Endothelial cell of umbilical vein (primary cell): Measurements from ENCODE around the gene FRMD4A. TPM values are rescaled to one million over a fixed set of nuclear protein-coding genes. Genes with fewer than 3 reads are reported as not detected.

Experiments used
- BruUV-seq: library from RNA; stranded (reverse); fragments of 400-500 nt; replicated peaks from 2 replicates; lab custom pipeline; 2021; lab: Mats Ljungman, UMichigan
- CTCF ChIA-PET: fragments of 300-600, 350-600 bp; sonication (Branson Sonifier 250); formaldehyde crosslinking; loops from one replicate; lab custom pipeline; 2021; ENCODE audit warnings: antibody characterized with exemption, inconsistent platforms; lab: Charles Lee
- POLR2A ChIA-PET: fragments of 300-600, 350-600 bp; sonication (Branson Sonifier 250); formaldehyde crosslinking; loops from one replicate; lab custom pipeline; 2021; ENCODE audit warnings: antibody characterized with exemption, inconsistent platforms; lab: Charles Lee
- DNase-seq: peaks from one replicate; pipeline ENCODE4 v3.0.0-alpha.2; 2011; ENCODE audit warnings: low read depth, low spot score
- FAIRE-seq: peaks from 2 replicates; lab custom pipeline; 2011; peaks lifted over from hg19 to GRCh38; lab: Jason Lieb, UNC
- H2AFZ ChIP-seq: 2 replicates; pipeline ENCODE4 v1.6.0; 2012; ENCODE audit warnings: low read depth, low read length, control low read depth, inconsistent platforms
- H3K27ac ChIP-seq: 2 replicates; pipeline ENCODE4 v1.5.1; 2011; ENCODE audit warnings: low read depth, mild to moderate bottlenecking, control low read depth, low read length, moderate library complexity; ENCODE audit not compliant: insufficient read depth
- H3K27me3 ChIP-seq, 2 experiments: 2 replicates each; pipeline versions ENCODE4 v1.6.0 to v1.6.1; 2011; ENCODE audit warnings: low read length in 2 of 2, mixed read lengths in 1 of 2; ENCODE audit not compliant: control insufficient read depth in 2 of 2, insufficient read depth in 2 of 2
- H3K36me3 ChIP-seq, 2 experiments: 2 replicates in 1 of 2; 3 replicates in 1 of 2; pipeline ENCODE4 v1.5.1; 2011; ENCODE audit warnings: low read length in 2 of 2, mild to moderate bottlenecking in 1 of 2, moderate library complexity in 1 of 2; ENCODE audit not compliant: control insufficient read depth in 2 of 2, insufficient read depth in 2 of 2; ENCODE audit errors: extremely low read depth in 1 of 2
- H3K4me1 ChIP-seq: 3 replicates; pipeline ENCODE4 v1.5.1; 2011; ENCODE audit warnings: mild to moderate bottlenecking, low read length; ENCODE audit not compliant: control insufficient read depth, insufficient read depth; ENCODE audit errors: extremely low read depth
- H3K4me2 ChIP-seq: 2 replicates; pipeline ENCODE4 v1.6.1; 2011; ENCODE audit warnings: low read length, control low read depth, mixed read lengths; ENCODE audit not compliant: insufficient read depth
- H3K4me3 ChIP-seq, 3 experiments: fragments of 200-600 bp in 1 of 3; sonication (generic), shearing (Covaris generic) in 1 of 3; replicated peaks in 1 of 3; 2 replicates each; pipeline ENCODE4 v1.5.1; 2011 to 2016; ENCODE audit warnings: control low read depth in 3 of 3, low read length in 3 of 3, mild to moderate bottlenecking in 2 of 3, inconsistent platforms in 1 of 3, low read depth in 1 of 3, moderate library complexity in 1 of 3; ENCODE audit not compliant: insufficient read depth in 1 of 3
- H3K79me2 ChIP-seq: 2 replicates; pipeline ENCODE4 v1.6.0; 2012; ENCODE audit warnings: low read length, inconsistent platforms; ENCODE audit not compliant: control insufficient read depth, insufficient read depth
- H3K9ac ChIP-seq: replicated peaks from 2 replicates; pipeline ENCODE3; 2011; ENCODE audit warnings: low read length, control low read depth; ENCODE audit not compliant: insufficient read depth; ENCODE audit errors: extremely low read depth
- H3K9me1 ChIP-seq: replicated peaks from 3 replicates; pipeline ENCODE4 v1.6.0; 2011; ENCODE audit warnings: mild to moderate bottlenecking, low read length; ENCODE audit not compliant: control insufficient read depth, insufficient read depth; ENCODE audit errors: extremely low read depth
- H3K9me3 ChIP-seq: replicated peaks from 2 replicates; pipeline ENCODE4 v1.5.1; 2012; ENCODE audit warnings: low read length, inconsistent platforms; ENCODE audit not compliant: control insufficient read depth, insufficient read depth
- H4K20me1 ChIP-seq: replicated peaks from 2 replicates; pipeline ENCODE3; 2011; ENCODE audit warnings: mild to moderate bottlenecking, low read length; ENCODE audit not compliant: control insufficient read depth, insufficient read depth; ENCODE audit errors: extremely low read depth
- EZH2 ChIP-seq: IDR thresholded peaks from 2 replicates; pipeline ENCODE4 v1.6.1; 2012; ENCODE audit warnings: borderline replicate concordance, low read depth, mild to moderate bottlenecking, moderate library complexity, low read length, inconsistent platforms; ENCODE audit not compliant: severe bottlenecking
- FOS ChIP-seq: IDR thresholded peaks from 2 replicates; pipeline ENCODE4 v1.6.1; 2011; ENCODE audit warnings: mild to moderate bottlenecking, low read length, moderate library complexity, borderline replicate concordance; ENCODE audit not compliant: insufficient read depth
- GATA2 ChIP-seq: IDR thresholded peaks from 2 replicates; pipeline ENCODE4 v1.7.0; 2011; ENCODE audit warnings: low read depth, mild to moderate bottlenecking, moderate library complexity, mixed read lengths, low read length; ENCODE audit not compliant: insufficient read length, insufficient read depth
- JUN ChIP-seq: IDR thresholded peaks from 2 replicates; pipeline ENCODE4 v1.6.1; 2011; ENCODE audit warnings: borderline replicate concordance, low read depth; ENCODE audit not compliant: insufficient read length, insufficient read depth
- MYC ChIP-seq: IDR thresholded peaks from one replicate; pipeline ENCODE4 v1.6.1; 2011; ENCODE audit warnings: mild to moderate bottlenecking, low read depth, low read length
- POLR2A ChIP-seq: IDR thresholded peaks from 2 replicates; pipeline ENCODE4 v1.6.1; 2012; ENCODE audit warnings: low read depth, mild to moderate bottlenecking, control low read depth, low read length
- POLR2AphosphoS5 ChIP-seq: IDR thresholded peaks from 2 replicates; pipeline ENCODE4 v1.6.1; 2012; ENCODE audit warnings: low read depth, mild to moderate bottlenecking, control low read depth, low read length, moderate library complexity; ENCODE audit not compliant: insufficient read depth
- dilution Hi-C: fragments of 300-500 bp; cut with MboI; formaldehyde crosslinking; loops from one replicate; pipeline ENCODE4 v1.15.0; 2019; ENCODE audit warnings: low sequenced_read_pairs; ENCODE audit not compliant: extremely low pct_ligation_motif_present
- intact Hi-C: fragments of 100-400 bp; cut with micrococcal nuclease; formaldehyde crosslinking; loops from one replicate; pipeline ENCODE4 v1.10.0; 2022
- polyA plus RNA-seq, 4 experiments: library from polyadenylated mRNA; depleted of rRNA in 3 of 4; stranded (reverse) in 3 of 4; unstranded in 1 of 4; fragments of >200 nt; gene quantifications; 2 replicates each; pipeline versions ENCODE4 v1.2.1 to v1.2.3, GENCODE V29; 2011 to 2012; ENCODE audit warnings: missing spikeins in 1 of 4
- total RNA-seq: library from RNA; stranded (reverse); gene quantifications from 2 replicates; pipeline ENCODE4 v1.2.3, GENCODE V29; 2021
- TF ChIP-seq, protein P1 (sequence below), 2 donors: IDR thresholded peaks; 1 replicate in 1 of 2; 2 replicates in 1 of 2; pipeline ENCODE4 v1.5.1; 2011; ENCODE audit warnings: low read length in 2 of 2, mild to moderate bottlenecking in 2 of 2, moderate library complexity in 2 of 2, control low read depth in 1 of 2, inconsistent platforms in 1 of 2, low read depth in 1 of 2; ENCODE audit not compliant: insufficient read depth in 1 of 2; ENCODE audit errors: extremely low read depth in 1 of 2
- TF ChIP-seq, protein P2 (sequence below): IDR thresholded peaks from 2 replicates; pipeline ENCODE4 v1.6.1; 2011; ENCODE audit not compliant: insufficient read depth, insufficient read length

FRMD4A gene
- total and polyA plus RNA-seq, 2 donors (not counting 3 experiments of a cell fraction or from before 2014, with no cell fraction given): 123 to 148 TPM

GRCh38 chr10:14311206-14311957 lies 19.3 kb downstream of the FRMD4A start:
- TF ChIP-seq, protein P1, sequence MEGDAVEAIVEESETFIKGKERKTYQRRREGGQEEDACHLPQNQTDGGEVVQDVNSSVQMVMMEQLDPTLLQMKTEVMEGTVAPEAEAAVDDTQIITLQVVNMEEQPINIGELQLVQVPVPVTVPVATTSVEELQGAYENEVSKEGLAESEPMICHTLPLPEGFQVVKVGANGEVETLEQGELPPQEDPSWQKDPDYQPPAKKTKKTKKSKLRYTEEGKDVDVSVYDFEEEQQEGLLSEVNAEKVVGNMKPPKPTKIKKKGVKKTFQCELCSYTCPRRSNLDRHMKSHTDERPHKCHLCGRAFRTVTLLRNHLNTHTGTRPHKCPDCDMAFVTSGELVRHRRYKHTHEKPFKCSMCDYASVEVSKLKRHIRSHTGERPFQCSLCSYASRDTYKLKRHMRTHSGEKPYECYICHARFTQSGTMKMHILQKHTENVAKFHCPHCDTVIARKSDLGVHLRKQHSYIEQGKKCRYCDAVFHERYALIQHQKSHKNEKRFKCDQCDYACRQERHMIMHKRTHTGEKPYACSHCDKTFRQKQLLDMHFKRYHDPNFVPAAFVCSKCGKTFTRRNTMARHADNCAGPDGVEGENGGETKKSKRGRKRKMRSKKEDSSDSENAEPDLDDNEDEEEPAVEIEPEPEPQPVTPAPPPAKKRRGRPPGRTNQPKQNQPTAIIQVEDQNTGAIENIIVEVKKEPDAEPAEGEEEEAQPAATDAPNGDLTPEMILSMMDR (IDR thresholded peaks at IDR 0.05; ENCODE audit: extremely low read depth in 1 of 2, insufficient read depth in 1 of 2, low read depth in 1 of 2, low read length in 2 of 2): no peak
- TF ChIP-seq MYC (no peak), POLR2AphosphoS5 (no peak), GATA2 (no peak), POLR2A (no peak), EZH2 (no peak), JUN (no peak), FOS (no peak)
- TF ChIP-seq, protein P2, sequence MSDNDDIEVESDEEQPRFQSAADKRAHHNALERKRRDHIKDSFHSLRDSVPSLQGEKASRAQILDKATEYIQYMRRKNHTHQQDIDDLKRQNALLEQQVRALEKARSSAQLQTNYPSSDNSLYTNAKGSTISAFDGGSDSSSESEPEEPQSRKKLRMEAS: no peak
- dilution Hi-C loops: no loop called here
- no peak overlapping the region for H3K4me2 ChIP-seq
- peaks cover 14 to 39% of the 10 kb centered on the region in 2 experiments for H3K27me3 ChIP-seq
- ChIA-PET POLR2A (no interaction called here), CTCF (interaction anchor here (1.3 kb wide), 1 partner anchor 12 kb away, joined by 4 read pairs; no protein-coding TSS in a partner anchor)
- FAIRE-seq: no peak
- no peaks in the 10 kb centered on the region for H4K20me1 ChIP-seq
- no peak overlapping the region for H2AFZ ChIP-seq
- H3K27ac ChIP-seq: no peak overlapping the region
- H3K36me3 ChIP-seq: no peaks in the 10 kb centered on the region
- no TSS peak for BruUV-seq
- H3K9me1 ChIP-seq: no peaks in the 10 kb centered on the region
- no peak overlapping the region for H3K9ac ChIP-seq
- H3K4me3 ChIP-seq: no peak overlapping the region
- no peaks in the 10 kb centered on the region for H3K79me2 ChIP-seq
- DNase-seq: no peak
- no peaks in the 10 kb centered on the region for H3K9me3 ChIP-seq
- no peaks in the 10 kb centered on the region for H3K4me1 ChIP-seq
- intact Hi-C loops: no loop called here
